NCI-H146 treated with DMSO at 0.1 percent for 48 hours (cell line): ENCODE measurements around the gene ENDOU.

Source experiments
- DNase-seq: peaks from one replicate; lab custom pipeline; 2025; ENCODE audit not compliant: unreplicated experiment; lab: John Stamatoyannopoulos, UW

ENDOU gene

GRCh38 chr12:47757840-47758583 is 32.7 kb upstream of the ENDOU start:
- no peak for DNase-seq

GRCh38 chr12:47757364-47757839 is 32.1 kb upstream of the ENDOU start:
- no peak for DNase-seq

- DNase-seq: no peak
Observed at GRCh38 chr12:47755655-47756562, 30.6 kb upstream of the ENDOU start.

GRCh38 chr12:47754881-47755280 is 29.6 kb upstream of the ENDOU start:
- DNase-seq: no peak

- DNase-seq: no peak
Observed at GRCh38 chr12:47754126-47754525, 28.8 kb upstream of the ENDOU start.

GRCh38 chr12:47753021-47754001 is 28.0 kb upstream of the ENDOU start:
- no peak for DNase-seq

- DNase-seq: no peak
Observed at GRCh38 chr12:47752552-47752951, 27.3 kb upstream of the ENDOU start.

GRCh38 chr12:47752121-47752520 is 26.8 kb upstream of the ENDOU start:
- no peak for DNase-seq

- DNase-seq: no peak
Observed at GRCh38 chr12:47751561-47751960, 26.3 kb upstream of the ENDOU start.

GRCh38 chr12:47750916-47751470 is 25.7 kb upstream of the ENDOU start:
- DNase-seq: no peak

- no peak for DNase-seq
Observed at GRCh38 chr12:47750229-47750798, 25.0 kb upstream of the ENDOU start.

- DNase-seq: no peak
Observed at GRCh38 chr12:47748899-47749298, 23.6 kb upstream of the ENDOU start.

GRCh38 chr12:47748507-47748828 is 23.2 kb upstream of the ENDOU start:
- no peak for DNase-seq

- no peak for DNase-seq
Observed at GRCh38 chr12:47747596-47748506, 22.6 kb upstream of the ENDOU start.

- DNase-seq: no peak
Observed at GRCh38 chr12:47747126-47747525, 21.8 kb upstream of the ENDOU start.

GRCh38 chr12:47746523-47746922 is 21.2 kb upstream of the ENDOU start:
- DNase-seq: no peak

- no peak for DNase-seq
Observed at GRCh38 chr12:47746073-47746472, 20.8 kb upstream of the ENDOU start.

- no peak for DNase-seq
Observed at GRCh38 chr12:47745485-47746041, 20.3 kb upstream of the ENDOU start.
